HEK293 (cell line): ENCODE data around the gene KCNK15.

Experiments
- AEBP2 ChIP-seq: fragments of 450-650 bp; formaldehyde crosslinking; IDR thresholded peaks from 2 replicates; pipeline ENCODE4 v1.5.1; 2016; ENCODE audit warnings: missing biosample characterization, missing genetic modification characterization, borderline replicate concordance
- ATF2 ChIP-seq: fragments of 450-650 bp; formaldehyde crosslinking; IDR thresholded peaks from 2 replicates; pipeline ENCODE4 v1.5.1; 2016; ENCODE audit warnings: missing biosample characterization, missing genetic modification characterization, low read depth
- ELK4 ChIP-seq: IDR thresholded peaks from 2 replicates; pipeline ENCODE4 v1.6.1; 2011; ENCODE audit warnings: mild to moderate bottlenecking, low read depth, low read length, borderline replicate concordance
- FEZF1 ChIP-seq: fragments of 450-650 bp; formaldehyde crosslinking; IDR thresholded peaks from 2 replicates; pipeline ENCODE4 v1.5.1; 2016; ENCODE audit warnings: missing biosample characterization, missing genetic modification characterization
- HOXD13 ChIP-seq: sonication (generic); formaldehyde crosslinking; IDR thresholded peaks from 2 replicates; pipeline ENCODE4 v1.8.0; 2022; ENCODE audit warnings: missing genetic modification reagents, borderline replicate concordance
- IKZF3 ChIP-seq: fragments of 450-650 bp; IDR thresholded peaks from 2 replicates; pipeline ENCODE4 v1.5.0; 2018; ENCODE audit warnings: missing biosample characterization, mild to moderate bottlenecking, missing genetic modification characterization, moderate library complexity
- MEIS1 ChIP-seq: sonication (generic); formaldehyde crosslinking; IDR thresholded peaks from 2 replicates; pipeline ENCODE4 v1.8.1; 2022; ENCODE audit warnings: missing genetic modification reagents, mild to moderate bottlenecking, borderline replicate concordance
- MZF1 ChIP-seq: fragments of 450-650 bp; formaldehyde crosslinking; IDR thresholded peaks from 2 replicates; pipeline ENCODE4 v1.5.1; 2017; ENCODE audit warnings: missing biosample characterization, missing genetic modification characterization, borderline replicate concordance
- SALL2 ChIP-seq: fragments of 450-650 bp; formaldehyde crosslinking; IDR thresholded peaks from 2 replicates; pipeline ENCODE4 v1.5.0; 2017; ENCODE audit warnings: missing biosample characterization, mild to moderate bottlenecking, missing genetic modification characterization, borderline replicate concordance
- YY2 ChIP-seq: fragments of 450-650 bp; formaldehyde crosslinking; IDR thresholded peaks from 2 replicates; pipeline ENCODE4 v1.5.1; 2016; ENCODE audit warnings: missing biosample characterization, missing genetic modification characterization
- ZFP37 ChIP-seq: fragments of 450-650 bp; formaldehyde crosslinking; IDR thresholded peaks from 2 replicates; pipeline ENCODE4 v1.5.1; 2016; ENCODE audit warnings: missing biosample characterization, missing genetic modification characterization
- ZNF112 ChIP-seq: fragments of 450-650 bp; formaldehyde crosslinking; IDR thresholded peaks from 2 replicates; pipeline ENCODE4 v1.5.0; 2017; ENCODE audit warnings: missing biosample characterization, missing genetic modification characterization
- ZNF146 ChIP-seq: fragments of 450-650 bp; formaldehyde crosslinking; IDR thresholded peaks from 2 replicates; pipeline ENCODE4 v1.5.1; 2016; ENCODE audit warnings: missing biosample characterization, missing genetic modification characterization
- ZNF148 ChIP-seq: fragments of 450-650 bp; formaldehyde crosslinking; IDR thresholded peaks from 2 replicates; pipeline ENCODE4 v1.5.0; 2017; ENCODE audit warnings: missing biosample characterization, missing genetic modification characterization, borderline replicate concordance
- ZNF16 ChIP-seq: fragments of 450-650 bp; formaldehyde crosslinking; IDR thresholded peaks from 2 replicates; pipeline ENCODE4 v1.5.1; 2016; ENCODE audit warnings: low read depth, missing biosample characterization, missing genetic modification characterization
- ZNF280D ChIP-seq: fragments of 450-650 bp; formaldehyde crosslinking; IDR thresholded peaks from 2 replicates; pipeline ENCODE4 v1.5.1; 2016; ENCODE audit warnings: missing biosample characterization, missing genetic modification characterization
- ZNF324 ChIP-seq: fragments of 450-650 bp; formaldehyde crosslinking; IDR thresholded peaks from 2 replicates; pipeline ENCODE4 v1.5.1; 2016; ENCODE audit warnings: missing biosample characterization, missing genetic modification characterization
- ZNF398 ChIP-seq: fragments of 450-650 bp; formaldehyde crosslinking; IDR thresholded peaks from 2 replicates; pipeline ENCODE4 v1.5.1; 2017; ENCODE audit warnings: missing biosample characterization, missing genetic modification characterization
- ZNF555 ChIP-seq: fragments of 450-650 bp; formaldehyde crosslinking; conservative IDR thresholded peaks from 2 replicates; pipeline ENCODE4 v1.5.1; 2017; ENCODE audit warnings: missing biosample characterization, mild to moderate bottlenecking, missing genetic modification characterization, inconsistent platforms
- ZNF558 ChIP-seq: fragments of 450-650 bp; formaldehyde crosslinking; IDR thresholded peaks from 2 replicates; pipeline ENCODE4 v1.5.1; 2016; ENCODE audit warnings: missing biosample characterization, missing genetic modification characterization
- ZNF571 ChIP-seq: fragments of 450-650 bp; formaldehyde crosslinking; IDR thresholded peaks from 2 replicates; pipeline ENCODE4 v1.5.0; 2017; ENCODE audit warnings: missing biosample characterization, missing genetic modification characterization
- ZNF677 ChIP-seq: fragments of 450-650 bp; IDR thresholded peaks from 2 replicates; pipeline ENCODE4 v1.5.0; 2018; ENCODE audit warnings: missing biosample characterization, mild to moderate bottlenecking, missing genetic modification characterization, moderate library complexity
- ZSCAN18 ChIP-seq: fragments of 450-650 bp; formaldehyde crosslinking; IDR thresholded peaks from 2 replicates; pipeline ENCODE4 v1.5.1; 2016; ENCODE audit warnings: missing biosample characterization, missing genetic modification characterization

KCNK15 gene

GRCh38 chr20:44714701-44715498 lies 30.8 kb upstream of the KCNK15 start, which contains the start of gene CCN5 (continued):
- TF ChIP-seq IKZF3 (tag by site-specific recombination) = peak; percentile 48; the same call in 1 of the 2 replicates
- TF ChIP-seq ATF2 (tag by site-specific recombination) = no peak
- TF ChIP-seq AEBP2 (tag by site-specific recombination) = no peak
- no peak for TF ChIP-seq ZNF16 (tag by site-specific recombination)
- TF ChIP-seq ZNF558 (tag by site-specific recombination) = no peak
- TF ChIP-seq YY2 (tag by site-specific recombination) = no peak
- TF ChIP-seq ZNF571 (tag by site-specific recombination) = no peak
- TF ChIP-seq ZNF398 (tag by site-specific recombination) = peak; percentile 37; the same call in 1 of the 2 replicates
- TF ChIP-seq FEZF1 (tag by site-specific recombination) = no peak
- no peak for TF ChIP-seq ZNF148
- TF ChIP-seq MEIS1 (CRISPR knock-in tag) = no peak
- no peak for TF ChIP-seq SALL2
- no peak for TF ChIP-seq ZSCAN18
- TF ChIP-seq HOXD13 = no peak
- no peak for TF ChIP-seq ZNF324 (tag by site-specific recombination)
- TF ChIP-seq ZFP37 = no peak
- no peak for TF ChIP-seq ELK4
- no peak for TF ChIP-seq ZNF280D (tag by site-specific recombination)
- TF ChIP-seq ZNF112 (tag by site-specific recombination) = no peak
- TF ChIP-seq ZNF555 = no peak
- no peak for TF ChIP-seq MZF1 (tag by site-specific recombination)
- no peak for TF ChIP-seq ZNF677
- no peak for TF ChIP-seq ZNF146
